Stimulated activated CD4-positive, alpha-beta T cell treated with anti-CD3 and anti-CD28 coated beads, Interleukin-2, amount 100 ng/mL, for 24 hours (primary cell): Measurements from ENCODE around the gene HOXA10.

ENCODE experiments used
- DNase-seq, 2 donors: peaks; one replicate each; pipeline ENCODE4 v3.0.0-alpha.2; 2020

The HOXA10 gene

GRCh38 chr7:27154901-27155815 lies 19.0 kb downstream of the HOXA10 start:
- DNase-seq = peak in 1 of 2 donors; percentile 61

GRCh38 chr7:27154369-27154768 lies 19.8 kb downstream of the HOXA10 start:
- DNase-seq = no peak

- DNase-seq = no peak
These were observed 20.6 kb downstream of the HOXA10 start for GRCh38 chr7:27153526-27153925.

GRCh38 chr7:27152816-27153442 lies 21.2 kb downstream of the HOXA10 start:
- no peak for DNase-seq

GRCh38 chr7:27151931-27152815 lies 21.9 kb downstream of the HOXA10 start, which contains the start of gene HOXA3:
Gene HOXA3 (minus strand): TSS chr7:27152583. CDS start chr7:27110640, 41,943 bp downstream.
- no peak for DNase-seq

GRCh38 chr7:27151341-27151930 lies 22.7 kb downstream of the HOXA10 start:
- no peak for DNase-seq

- DNase-seq = peak; percentile 68 to 75
These were observed 23.4 kb downstream of the HOXA10 start for GRCh38 chr7:27150568-27151340.

- no peak for DNase-seq
These were observed 24.1 kb downstream of the HOXA10 start for GRCh38 chr7:27149842-27150567.

- no peak for DNase-seq
These were observed 25.1 kb downstream of the HOXA10 start for GRCh38 chr7:27148756-27149641.

GRCh38 chr7:27148031-27148755 lies 25.9 kb downstream of the HOXA10 start:
- no peak for DNase-seq

- DNase-seq = no peak
These were observed 26.7 kb downstream of the HOXA10 start, which contains the start of gene HOXA6 for GRCh38 chr7:27147199-27148030. Gene HOXA6 (minus strand): TSS chr7:27147774. CDS start chr7:27147749, 25 bp downstream.

GRCh38 chr7:27146491-27147198 lies 27.5 kb downstream of the HOXA10 start:
- no peak for DNase-seq

- DNase-seq = no peak
These were observed 28.2 kb downstream of the HOXA10 start for GRCh38 chr7:27145914-27146412.

GRCh38 chr7:27145165-27145913 lies 28.8 kb downstream of the HOXA10 start:
- DNase-seq = no peak

GRCh38 chr7:27144781-27145164 lies 29.3 kb downstream of the HOXA10 start:
- DNase-seq = no peak

- DNase-seq = no peak
These were observed 30.0 kb downstream of the HOXA10 start for GRCh38 chr7:27143950-27144780.
